Vagina (tissue), 2 donors: ENCODE measurements around the gene SLC1A2.

Experiments used
- CTCF ChIP-seq, 3 experiments: fragments of 450-650 bp in 2 of 3; fragments of 200-600 bp in 1 of 3; sonication (generic) in 1 of 3; IDR thresholded peaks; one replicate each; pipeline ENCODE4 v1.5.1; 2017 to 2019; ENCODE audit warnings: antibody characterized with exemption in 3 of 3, mild to moderate bottlenecking in 2 of 3, moderate library complexity in 2 of 3
- POLR2A ChIP-seq, 2 donors: fragments of 450-650 bp; IDR thresholded peaks; one replicate each; pipeline ENCODE4 v1.6.1; 2017; ENCODE audit warnings: antibody characterized with exemption in 2 of 2, mild to moderate bottlenecking in 2 of 2, moderate library complexity in 2 of 2

- TF ChIP-seq CTCF (IDR thresholded peaks at IDR 0.05) (no peak), POLR2A (IDR thresholded peaks at IDR 0.05) (no peak)
Measured at GRCh38 chr11:35272391-35272902, 146.9 kb downstream of the SLC1A2 start.
